NCI-H2196 (cell line): ENCODE results near the gene SLC17A4.
A peak's percentile ranks its signal among the peaks of the same experiment; 100 is the strongest.
"Not testable (repeated sequence)": the region's sequence is repeated elsewhere in the genome, so short reads cannot be mapped to it uniquely, and the experiment has no call there.

Experiments
- DNase-seq: peaks from one replicate; lab custom pipeline; 2025; ENCODE audit not compliant: unreplicated experiment; lab: John Stamatoyannopoulos, UW

The SLC17A4 gene

DNA sequence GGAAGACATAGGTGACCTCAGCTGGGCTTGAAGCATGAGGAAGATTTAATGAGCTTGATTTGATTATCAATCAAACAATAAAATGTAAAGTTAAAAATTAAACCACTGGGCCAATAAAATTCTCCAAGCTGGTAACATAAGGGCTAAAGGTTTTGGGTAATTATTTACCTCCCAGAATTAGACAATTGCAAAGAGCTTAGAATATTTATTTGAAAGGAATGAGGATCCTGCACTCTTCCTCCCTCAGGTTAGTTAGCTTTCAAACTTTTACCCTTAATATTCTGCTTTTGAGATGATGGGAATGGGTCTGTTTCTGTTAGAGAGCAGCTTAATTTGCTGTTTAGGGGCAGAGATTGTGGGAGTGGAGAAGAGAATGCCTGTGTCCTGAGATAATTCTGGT is at the start of gene SLC17A4:
SLC17A4 (plus strand) TSS at position 208 of the 400 bp plus-strand sequence. CDS start 7,221 bp downstream, outside the sequence.
- no peak for DNase-seq

GRCh38 chr6:25706314-25707014 is 48.1 kb upstream of the SLC17A4 start:
- peak; percentile 31 for DNase-seq

DNA sequence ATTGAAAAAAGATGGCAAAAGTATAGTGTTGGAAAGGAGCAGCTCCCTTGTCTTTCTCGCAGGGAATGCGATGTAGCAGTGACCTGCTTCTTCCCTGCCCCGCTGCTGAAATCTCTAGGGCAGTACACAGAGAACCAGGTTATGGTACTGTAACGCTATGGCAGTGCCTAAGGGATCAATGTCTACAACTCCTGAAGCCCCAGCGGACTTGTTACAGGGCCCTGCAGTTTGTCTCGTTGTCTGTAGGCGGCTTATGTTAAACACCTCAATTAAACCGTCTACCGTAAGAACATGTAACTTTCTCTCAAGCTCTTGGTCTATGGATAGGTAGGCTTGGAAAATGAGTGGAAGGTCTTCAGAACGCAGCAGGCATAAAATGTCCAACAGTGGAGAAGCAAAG is 44.8 kb upstream of the SLC17A4 start:
- no peak for DNase-seq

DNA sequence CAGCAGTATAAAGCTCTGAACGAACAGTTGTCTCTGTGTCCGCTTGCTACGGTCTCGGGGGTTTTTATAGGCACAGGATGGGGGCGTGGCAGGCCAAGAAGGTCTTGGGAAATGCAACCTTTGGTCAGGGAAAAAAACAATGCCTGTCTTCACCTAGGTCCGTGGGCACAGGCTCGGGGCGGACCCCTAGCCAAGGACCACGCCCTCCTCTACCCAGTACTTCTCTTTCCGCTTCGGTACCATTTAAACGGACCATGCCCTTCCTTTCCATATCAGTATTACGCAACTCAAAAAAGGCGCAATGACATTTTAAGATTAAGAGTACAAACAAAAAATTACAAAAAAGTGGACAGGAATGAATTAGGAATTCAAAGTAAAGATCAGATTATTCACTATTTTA is 44.3 kb upstream of the SLC17A4 start:
- no peak for DNase-seq

DNA sequence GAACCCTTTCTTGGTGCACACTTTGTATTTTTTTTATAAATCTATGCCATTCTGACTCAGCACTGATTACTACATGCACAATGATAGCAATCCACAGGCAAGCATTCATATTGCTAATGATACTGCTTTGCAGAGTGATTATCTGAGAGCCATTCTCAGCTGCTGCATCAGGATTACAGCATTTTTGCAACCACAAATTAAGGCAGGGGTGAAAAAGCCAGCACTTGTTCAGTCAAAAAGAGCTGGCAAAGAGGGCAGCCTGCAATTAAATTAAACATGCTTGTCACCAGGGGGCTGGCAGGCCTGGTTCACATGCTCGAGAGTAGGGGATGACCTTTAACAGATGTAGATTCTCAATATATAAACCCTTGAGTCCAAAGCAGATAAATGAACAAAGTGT is 40.7 kb upstream of the SLC17A4 start:
- DNase-seq = no peak

- no peak for DNase-seq
Measured at GRCh38 chr6:25714765-25715164, 39.8 kb upstream of the SLC17A4 start.

DNA sequence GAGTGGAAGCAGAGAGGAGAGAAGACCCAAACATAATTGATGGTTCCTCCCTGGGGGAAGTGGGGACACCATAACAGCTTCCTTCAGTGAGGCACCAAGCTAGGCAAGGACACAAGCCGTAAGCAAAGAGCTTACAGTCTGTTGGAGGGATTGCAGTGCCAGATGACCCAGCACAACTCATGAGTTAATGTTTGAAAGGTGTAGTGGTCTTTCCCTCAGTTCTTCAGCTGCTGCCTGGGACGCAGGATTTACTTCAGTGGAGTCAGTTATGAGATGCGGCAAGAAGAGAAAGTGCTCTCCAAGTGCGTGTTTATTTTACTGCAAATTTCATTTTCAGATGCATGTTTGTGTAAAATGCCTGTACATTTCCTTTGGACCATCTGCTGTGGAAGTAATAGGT is 38.7 kb upstream of the SLC17A4 start:
- DNase-seq = no peak

DNA sequence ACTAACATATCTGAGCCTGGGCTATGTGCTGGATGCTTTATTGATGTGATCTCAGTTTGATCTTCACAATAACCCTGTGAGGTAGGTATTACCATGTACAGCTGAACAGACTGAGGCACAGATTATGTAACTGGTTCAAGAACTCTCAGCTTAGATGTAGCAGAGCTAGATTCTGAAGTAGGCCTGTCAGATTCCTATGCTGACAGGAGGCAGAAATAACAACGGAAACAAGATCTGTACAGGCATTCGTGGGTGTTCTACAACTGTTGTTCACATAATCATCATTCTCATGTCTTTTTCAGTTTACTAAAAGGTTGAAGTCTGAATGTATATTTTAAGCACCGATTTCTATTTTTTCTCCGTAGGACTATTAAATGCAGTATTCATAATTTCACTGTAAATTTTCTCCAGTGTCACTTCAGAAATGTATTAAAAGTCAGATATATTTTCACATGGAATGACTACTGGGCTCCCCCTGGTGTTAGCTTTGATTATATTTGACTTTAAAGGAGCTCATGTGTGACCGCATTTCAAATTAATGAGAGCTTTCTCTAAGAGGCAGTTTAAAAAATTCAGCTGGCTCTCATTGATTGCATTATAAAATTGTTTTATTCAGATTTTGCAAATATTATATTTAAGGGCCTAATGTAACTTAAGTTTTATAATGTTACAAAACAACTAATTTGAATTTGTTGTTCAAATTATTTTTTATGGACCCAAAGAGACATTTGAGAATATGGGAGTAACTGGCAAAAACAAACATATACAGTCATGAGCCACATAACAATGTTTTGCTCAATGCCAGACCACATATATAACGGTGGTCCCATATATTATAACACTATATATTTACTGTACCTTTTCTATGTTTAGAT is 36.4 kb upstream of the SLC17A4 start:
- peak; percentile 52 for DNase-seq

DNA sequence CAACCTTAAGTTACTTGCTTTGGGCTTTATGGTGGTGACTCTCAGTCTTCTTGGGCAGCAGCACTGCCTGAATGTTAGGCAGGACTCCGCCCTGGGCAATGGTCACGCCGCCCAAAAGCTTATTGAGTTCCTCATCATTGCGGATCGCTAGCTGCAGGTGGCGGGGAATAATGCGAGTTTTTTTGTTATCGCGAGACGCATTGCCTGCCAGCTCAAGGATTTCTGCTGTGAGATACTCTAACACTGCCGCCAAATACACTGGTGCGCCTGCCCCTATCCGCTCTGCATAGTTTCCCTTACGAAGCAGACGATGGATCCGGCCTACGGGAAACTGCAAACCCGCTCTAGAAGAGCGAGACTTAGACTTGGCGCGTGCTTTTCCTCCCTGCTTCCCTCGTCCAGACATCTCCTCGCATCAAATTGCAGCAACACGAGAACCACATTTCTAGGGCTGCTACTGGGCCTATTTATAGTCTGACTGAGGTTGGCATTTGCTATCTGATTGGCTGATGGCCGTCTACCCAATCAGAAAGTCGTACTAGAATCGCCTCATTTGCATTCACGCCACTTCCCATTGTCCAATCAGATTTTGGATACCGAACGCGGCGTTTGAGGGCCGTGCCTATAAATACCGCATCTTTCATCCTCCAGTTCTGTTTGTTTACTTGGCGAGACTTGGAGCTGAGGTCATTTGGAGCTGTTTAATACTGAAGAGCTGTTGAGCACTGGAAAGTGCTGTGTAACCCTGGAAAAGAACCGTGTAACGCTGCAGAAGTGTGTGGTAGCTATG is 28.2 kb upstream of the SLC17A4 start:
- no peak for DNase-seq

GRCh38 chr6:25727028-25727427 is 27.5 kb upstream of the SLC17A4 start:
- no peak for DNase-seq

GRCh38 chr6:25730907-25731306 is 23.6 kb upstream of the SLC17A4 start:
- no peak for DNase-seq

DNA sequence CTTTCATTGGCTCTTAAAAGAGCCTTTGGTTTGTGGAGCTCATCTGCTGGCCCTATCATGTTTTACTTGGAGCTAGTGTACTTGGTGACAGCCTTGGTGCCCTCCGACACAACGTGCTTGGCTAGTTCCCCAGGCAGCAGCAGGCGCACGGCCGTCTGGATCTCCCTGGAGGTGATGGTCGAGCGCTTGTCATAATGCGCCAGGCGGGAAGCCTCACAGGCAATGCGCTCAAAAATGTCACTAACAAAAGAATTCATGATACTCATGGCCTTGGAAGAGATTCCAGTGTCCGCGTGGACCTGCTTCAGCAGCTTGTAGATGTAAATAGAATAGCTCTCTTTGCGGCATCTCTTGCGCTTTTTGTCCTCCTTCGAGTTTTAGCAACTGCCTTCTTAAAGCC is 22.8 kb upstream of the SLC17A4 start:
- DNase-seq = no peak

GRCh38 chr6:25732468-25733198 is 21.9 kb upstream of the SLC17A4 start:
- no peak for DNase-seq

- no peak for DNase-seq
Measured at GRCh38 chr6:25735261-25735660, 19.3 kb upstream of the SLC17A4 start.

DNA sequence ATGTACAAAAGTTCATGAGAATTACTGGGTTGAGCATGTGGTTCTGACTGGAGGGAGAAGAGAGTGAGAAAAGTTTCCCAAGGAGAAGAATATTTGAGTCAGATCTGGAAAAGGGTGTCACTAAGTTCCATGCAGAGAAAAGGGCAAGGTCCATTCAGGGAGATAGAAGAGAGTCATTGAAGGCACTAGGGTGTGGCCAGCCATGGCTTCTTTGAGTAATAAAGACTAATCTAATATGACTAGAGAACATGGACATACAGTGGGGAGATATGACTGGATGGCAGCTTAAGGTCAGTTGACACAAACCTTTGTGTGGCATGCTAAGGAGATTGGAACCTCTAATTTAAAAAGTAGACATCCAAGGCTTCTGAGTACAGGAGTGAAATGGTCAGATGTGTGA is 10.7 kb upstream of the SLC17A4 start:
- no peak for DNase-seq

- no peak for DNase-seq
Measured at GRCh38 chr6:25745836-25746235, 8.7 kb upstream of the SLC17A4 start.

- DNase-seq = no peak
Measured at GRCh38 chr6:25746968-25747367, 7.6 kb upstream of the SLC17A4 start.

DNA sequence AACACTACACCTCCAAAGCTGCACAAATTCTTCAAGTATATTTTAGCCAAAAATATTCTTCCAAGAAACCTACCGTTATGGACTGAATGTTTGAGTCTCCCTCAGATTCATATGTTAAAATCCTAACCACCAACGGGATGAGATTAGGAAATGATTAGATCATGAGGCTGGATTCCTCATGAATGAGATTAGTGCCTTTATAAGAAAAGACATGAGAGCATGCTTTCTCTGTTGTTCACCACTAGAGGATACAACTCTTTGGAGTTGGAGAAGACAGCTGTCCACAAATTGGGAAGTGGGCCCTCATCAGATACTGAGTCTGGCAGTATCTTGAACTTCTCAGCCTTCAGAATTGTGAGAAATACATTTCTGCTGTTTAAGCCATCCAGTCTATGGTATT is 7.1 kb upstream of the SLC17A4 start:
- DNase-seq = no peak

- no peak for DNase-seq
Measured at GRCh38 chr6:25748049-25748448, 6.5 kb upstream of the SLC17A4 start.

DNA sequence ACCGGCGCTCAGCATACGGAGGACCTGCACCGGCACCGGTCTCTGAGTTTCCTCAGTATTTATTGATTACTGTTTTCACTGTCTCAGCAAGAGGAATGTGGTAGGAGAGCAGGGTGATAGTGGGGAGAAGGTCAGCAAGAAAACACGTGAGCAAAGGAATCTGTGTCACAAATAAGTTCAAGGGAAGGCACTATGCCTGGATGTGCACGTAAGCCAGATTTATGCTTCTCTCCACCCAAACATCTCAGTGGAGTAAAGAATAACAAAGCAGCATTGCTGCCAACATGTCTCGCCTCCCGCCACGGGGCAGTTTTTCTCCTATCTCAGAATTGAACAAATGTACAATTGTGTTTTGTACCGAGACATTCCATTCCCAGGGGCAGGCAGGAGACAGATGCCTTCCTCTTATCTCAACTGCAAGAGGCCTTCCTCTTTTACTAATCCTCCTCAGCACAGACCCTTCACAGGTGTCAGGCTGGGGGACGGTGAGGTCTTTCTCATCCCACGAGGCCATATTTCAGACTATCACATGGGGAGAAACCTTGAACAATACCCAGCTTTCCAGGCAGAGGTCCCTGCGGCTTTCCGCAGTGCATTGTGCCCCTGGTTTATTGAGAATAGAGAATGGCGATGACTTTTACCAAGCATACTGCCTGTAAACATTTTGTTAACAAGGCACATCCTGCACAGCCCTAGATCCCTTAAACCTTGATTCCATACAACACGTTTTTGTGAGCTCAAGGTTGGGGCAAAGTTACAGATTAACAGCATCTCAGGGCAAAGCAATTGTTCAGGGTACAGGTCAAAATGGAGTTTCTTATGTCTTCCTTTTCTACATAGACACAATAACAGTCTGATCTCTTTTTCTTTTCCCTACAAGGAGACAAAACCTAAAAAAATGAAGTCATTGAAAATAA is 5.7 kb upstream of the SLC17A4 start:
- DNase-seq = not testable (repeated sequence)
